OCI-LY7 (cell line): Measurements from ENCODE around the gene WNT5A.

ENCODE experiments used
- EZH2phosphoT487 ChIP-seq: fragments of 200-600 bp; sonication (generic); IDR thresholded peaks from 2 replicates; pipeline ENCODE4 v1.6.1; 2018; ENCODE audit warnings: low read depth, borderline replicate concordance, mild to moderate bottlenecking, mixed run types, antibody characterized with exemption, low read length, moderate library complexity, mixed read lengths
- TF ChIP-seq, protein P1 (sequence below): fragments of 200-600 bp; sonication (generic); conservative IDR thresholded peaks from 2 replicates; pipeline ENCODE4 v1.5.1; 2014; ENCODE audit warnings: mild to moderate bottlenecking, antibody characterized with exemption, low read length, moderate library complexity, mixed read lengths

DNA sequence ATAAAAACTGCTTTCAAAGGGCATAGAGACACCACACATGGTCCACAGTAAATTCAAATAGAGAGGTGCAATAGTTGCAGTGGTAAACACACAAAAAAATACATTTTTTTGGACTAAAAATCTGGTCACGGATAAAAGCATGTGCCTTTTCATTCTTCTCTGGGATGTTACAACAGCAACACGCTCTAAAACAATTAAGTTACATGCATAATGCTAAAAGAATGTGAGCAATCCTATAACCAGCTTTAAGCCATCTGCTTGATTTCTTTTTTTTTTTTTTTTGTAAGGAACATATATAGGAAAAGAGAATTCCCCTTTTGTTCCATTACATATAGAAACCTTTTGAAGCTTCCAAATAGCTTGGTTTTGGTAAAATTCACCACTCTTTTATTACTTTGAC is 20.0 kb downstream of the WNT5A start:
- no peak for TF ChIP-seq EZH2phosphoT487
- TF ChIP-seq, protein P1, sequence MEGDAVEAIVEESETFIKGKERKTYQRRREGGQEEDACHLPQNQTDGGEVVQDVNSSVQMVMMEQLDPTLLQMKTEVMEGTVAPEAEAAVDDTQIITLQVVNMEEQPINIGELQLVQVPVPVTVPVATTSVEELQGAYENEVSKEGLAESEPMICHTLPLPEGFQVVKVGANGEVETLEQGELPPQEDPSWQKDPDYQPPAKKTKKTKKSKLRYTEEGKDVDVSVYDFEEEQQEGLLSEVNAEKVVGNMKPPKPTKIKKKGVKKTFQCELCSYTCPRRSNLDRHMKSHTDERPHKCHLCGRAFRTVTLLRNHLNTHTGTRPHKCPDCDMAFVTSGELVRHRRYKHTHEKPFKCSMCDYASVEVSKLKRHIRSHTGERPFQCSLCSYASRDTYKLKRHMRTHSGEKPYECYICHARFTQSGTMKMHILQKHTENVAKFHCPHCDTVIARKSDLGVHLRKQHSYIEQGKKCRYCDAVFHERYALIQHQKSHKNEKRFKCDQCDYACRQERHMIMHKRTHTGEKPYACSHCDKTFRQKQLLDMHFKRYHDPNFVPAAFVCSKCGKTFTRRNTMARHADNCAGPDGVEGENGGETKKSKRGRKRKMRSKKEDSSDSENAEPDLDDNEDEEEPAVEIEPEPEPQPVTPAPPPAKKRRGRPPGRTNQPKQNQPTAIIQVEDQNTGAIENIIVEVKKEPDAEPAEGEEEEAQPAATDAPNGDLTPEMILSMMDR, result no peak
